Stimulated activated CD4-positive, alpha-beta T cell treated with anti-CD3 and anti-CD28 coated beads, Interleukin-4, amount 100 ng/mL, for 4 hours (primary cell): ENCODE measurements around the gene PPP2R2D.
"Not testable (repeated sequence)": the region's sequence is repeated elsewhere in the genome, so short reads cannot be mapped to it uniquely, and the experiment has no call there.

Source experiments
- DNase-seq, 2 experiments: peaks; one replicate each; pipeline ENCODE4 v3.0.0-alpha.2; 2020

The PPP2R2D gene

GRCh38 chr10:131868436-131868835 lies 32.4 kb upstream of the PPP2R2D start:
- DNase-seq, result no peak

DNA sequence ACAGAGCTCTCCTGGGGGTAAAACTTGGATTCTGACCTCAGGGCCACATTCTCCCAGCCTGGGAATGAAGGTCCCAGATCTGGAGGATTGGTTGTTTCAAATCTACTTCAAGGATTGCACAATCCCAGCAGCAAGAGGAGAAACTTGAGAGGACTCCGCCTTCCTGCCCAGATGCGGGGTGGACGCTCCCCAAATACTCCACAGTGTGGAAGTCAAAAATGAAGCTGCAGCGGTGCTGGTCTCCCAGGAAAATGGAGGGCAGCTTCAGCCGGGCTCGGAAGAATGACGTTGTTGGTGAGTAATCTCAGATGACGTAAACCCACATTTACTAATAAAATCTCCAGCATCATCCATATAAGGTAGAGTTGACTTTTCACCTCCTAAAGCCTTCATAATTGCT lies 31.5 kb upstream of the PPP2R2D start:
- DNase-seq, result no peak

GRCh38 chr10:131870411-131870810 lies 30.4 kb upstream of the PPP2R2D start:
- no peak for DNase-seq

GRCh38 chr10:131870831-131871672 lies 29.8 kb upstream of the PPP2R2D start:
- no peak for DNase-seq

DNA sequence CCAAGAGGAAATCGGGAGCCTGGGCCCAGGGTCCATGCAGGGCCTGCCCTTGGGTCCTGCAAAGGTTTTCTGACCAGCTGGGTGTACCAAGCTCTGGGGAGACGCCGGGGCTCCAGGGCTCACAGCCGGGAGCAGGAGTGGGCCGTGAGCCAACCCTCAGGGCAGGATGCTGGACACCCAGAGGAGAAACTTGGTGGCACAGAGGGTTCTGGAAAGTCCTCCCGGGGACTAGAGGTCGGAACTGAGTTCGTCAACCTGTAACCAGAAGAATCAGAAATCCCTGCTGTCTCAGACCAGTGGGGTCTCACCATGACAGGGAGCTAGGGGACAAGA lies 29.2 kb upstream of the PPP2R2D start:
- DNase-seq, result no peak

DNA sequence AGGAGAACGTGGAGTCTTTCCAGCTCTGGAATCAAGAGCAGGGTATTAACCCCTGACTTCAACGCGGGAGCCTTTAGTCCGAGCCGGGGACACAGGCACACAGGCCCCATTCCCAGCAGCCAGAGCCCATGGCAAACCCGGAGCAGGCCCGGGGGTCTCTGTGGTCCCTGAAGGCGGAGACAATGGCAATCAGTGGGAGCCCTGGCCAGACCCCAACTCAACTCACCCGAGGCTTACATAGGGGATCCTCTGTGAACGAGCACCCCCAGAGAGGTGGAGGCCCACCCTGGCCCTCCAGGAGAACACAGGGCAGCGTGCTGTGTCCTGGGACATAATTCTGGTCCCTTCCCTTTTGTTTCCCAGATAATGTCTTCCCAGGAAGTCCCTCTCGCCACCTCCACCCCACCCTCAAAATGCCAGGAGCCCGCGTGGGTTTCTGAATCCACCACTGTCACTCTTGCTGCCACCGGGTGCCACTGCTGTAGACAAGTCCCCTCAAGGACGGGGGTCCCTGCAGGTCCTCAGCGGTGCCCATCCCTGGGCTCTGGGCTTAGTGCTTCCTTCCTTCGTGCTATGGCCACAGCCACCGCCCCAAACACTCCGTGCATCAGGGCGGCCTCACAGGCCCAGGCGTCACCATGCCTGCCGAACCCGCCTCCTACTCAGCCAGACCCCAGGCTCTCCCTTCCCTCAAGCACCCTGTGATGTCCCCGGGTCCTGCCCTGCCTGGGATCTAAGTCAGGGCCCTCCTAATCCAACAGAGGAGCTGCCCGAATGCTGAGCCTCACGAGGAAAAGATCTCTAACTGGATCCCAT lies 28.6 kb upstream of the PPP2R2D start:
- no peak for DNase-seq

DNA sequence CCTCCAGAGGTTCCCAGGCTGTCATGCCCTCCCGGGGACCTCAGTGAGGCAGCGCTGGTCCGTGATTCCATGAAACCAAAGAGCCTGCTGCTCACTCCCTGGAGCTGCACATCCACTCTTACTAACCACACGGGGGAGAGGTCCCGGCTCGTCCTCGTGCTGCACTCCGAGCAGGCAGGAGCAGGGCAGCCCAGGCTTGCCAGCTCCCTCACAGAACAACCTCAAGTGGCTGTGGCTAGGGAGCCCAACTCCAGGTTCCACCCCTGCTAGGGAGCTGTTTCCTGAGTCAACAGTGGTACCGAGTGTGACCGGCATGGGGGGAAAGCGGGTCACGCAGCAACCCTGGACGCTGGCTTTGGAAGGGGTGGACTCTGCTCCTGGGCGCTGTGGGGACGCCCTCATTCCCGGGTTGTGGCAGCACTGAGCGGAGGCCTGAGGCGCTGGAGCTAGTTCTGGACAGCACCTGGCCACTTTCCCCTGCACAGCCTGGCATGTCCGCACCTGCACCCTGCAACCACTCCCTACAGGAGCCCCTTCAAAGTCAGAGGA lies 27.9 kb upstream of the PPP2R2D start:
- no peak for DNase-seq

DNA sequence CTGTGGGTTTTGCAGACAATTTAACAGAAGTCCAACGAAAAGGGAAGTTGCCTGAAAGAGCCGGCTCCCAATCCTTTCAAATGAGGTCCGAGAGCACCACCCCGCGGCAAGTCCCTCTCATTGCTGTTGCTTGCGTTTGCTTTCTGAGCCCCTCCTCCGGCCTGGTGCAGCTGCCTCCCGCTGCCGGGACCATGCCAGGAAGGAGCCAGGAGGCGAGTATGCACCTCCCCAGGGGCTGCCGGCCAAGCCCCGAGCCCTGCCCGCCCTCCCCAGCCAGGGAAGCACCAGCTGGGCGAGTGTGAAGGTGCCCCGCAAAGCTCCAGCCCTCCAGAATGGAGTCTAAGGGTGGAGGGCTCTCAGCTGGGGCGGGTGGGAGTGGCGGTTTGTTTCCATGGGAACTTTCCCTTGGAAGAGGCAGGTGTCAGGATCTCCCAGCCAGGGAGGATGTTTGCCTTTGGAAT lies 25.8 kb upstream of the PPP2R2D start:
- peak; percentile 36 to 52 for DNase-seq

- no peak for DNase-seq
Observed at GRCh38 chr10:131875501-131875900, 25.3 kb upstream of the PPP2R2D start.

DNA sequence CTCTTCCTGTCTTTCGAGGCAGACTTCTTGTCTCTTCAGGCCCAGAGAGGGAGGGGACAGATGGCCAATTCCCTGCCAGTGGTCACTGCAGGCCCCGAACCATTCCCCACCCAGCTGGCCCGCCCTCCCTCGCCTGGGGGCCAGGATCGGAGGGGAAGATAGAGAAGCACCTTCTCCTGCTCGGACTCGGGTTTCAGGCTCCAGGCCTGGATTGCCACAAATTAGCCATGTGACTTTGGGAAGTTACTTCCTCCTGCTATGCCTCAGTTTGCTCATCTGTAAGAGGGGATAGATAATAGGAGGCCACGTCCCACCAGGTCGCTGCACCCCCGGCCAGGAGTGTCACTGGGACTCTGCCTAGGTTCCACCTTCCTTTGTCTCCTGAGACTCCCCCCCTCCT lies 24.8 kb upstream of the PPP2R2D start:
- DNase-seq, result no peak

- no peak for DNase-seq
Observed at GRCh38 chr10:131876508-131876907, 24.3 kb upstream of the PPP2R2D start.

GRCh38 chr10:131880016-131880590 lies 20.7 kb upstream of the PPP2R2D start:
- no peak for DNase-seq

- DNase-seq, result no peak
Observed at GRCh38 chr10:131881104-131881880, 19.5 kb upstream of the PPP2R2D start.

DNA sequence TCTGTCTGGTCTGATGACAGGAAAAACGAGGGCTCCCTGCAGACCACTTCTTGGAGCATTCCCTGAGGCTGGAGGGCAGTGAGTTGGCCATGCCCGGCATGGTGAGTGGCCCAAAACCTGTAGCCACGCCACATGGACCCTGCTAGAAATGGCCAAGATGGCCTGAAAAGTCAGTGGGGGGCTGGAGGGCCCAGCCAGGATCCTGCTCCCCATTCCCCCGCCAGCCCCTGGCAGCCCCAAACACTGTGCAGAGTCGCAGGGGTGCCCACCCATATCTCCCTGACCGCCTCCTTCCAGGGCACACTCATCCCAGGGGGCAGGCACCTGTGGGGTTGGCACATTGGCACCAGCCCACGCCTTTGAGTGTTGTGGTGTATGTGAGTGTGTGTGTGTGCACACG lies 18.7 kb upstream of the PPP2R2D start:
- no peak for DNase-seq

- no peak for DNase-seq
Observed at GRCh38 chr10:131882590-131883451, 18.0 kb upstream of the PPP2R2D start.

DNA sequence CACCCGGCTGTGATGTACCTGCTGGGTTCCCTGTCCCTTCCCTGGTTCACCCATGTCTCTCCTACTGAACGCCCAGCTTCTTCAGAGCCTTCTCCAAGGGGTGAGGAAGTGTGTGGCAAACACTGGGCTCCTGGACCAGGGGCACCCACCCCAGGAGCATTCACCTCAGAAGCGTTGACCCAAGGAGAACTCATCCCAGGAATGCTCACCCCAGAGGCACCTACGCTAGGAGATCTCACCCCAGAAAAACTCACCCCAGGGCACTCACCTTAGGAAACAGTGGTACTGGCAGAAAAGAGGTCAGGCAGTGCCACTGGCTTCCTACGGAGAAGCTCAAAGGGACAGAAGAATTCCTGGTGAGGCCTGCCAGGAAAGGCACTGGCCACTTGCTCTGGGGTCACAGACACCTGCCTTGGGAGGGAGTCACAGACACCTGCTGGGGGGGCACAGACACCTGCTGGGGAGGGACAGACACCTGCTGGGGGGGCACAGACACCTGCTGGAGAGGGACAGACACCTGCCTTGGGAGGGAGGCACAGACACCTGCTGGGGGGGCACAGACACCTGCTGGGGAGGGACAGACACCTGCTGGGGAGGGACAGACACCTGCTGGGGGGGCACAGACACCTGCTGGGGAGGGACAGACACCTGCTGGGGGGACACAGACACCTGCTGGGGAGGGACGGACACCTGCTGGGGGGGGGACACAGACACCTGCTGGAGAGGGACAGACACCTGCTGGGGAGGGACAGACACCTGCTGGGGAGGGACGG lies 17.0 kb upstream of the PPP2R2D start:
- DNase-seq, result not testable (repeated sequence)

DNA sequence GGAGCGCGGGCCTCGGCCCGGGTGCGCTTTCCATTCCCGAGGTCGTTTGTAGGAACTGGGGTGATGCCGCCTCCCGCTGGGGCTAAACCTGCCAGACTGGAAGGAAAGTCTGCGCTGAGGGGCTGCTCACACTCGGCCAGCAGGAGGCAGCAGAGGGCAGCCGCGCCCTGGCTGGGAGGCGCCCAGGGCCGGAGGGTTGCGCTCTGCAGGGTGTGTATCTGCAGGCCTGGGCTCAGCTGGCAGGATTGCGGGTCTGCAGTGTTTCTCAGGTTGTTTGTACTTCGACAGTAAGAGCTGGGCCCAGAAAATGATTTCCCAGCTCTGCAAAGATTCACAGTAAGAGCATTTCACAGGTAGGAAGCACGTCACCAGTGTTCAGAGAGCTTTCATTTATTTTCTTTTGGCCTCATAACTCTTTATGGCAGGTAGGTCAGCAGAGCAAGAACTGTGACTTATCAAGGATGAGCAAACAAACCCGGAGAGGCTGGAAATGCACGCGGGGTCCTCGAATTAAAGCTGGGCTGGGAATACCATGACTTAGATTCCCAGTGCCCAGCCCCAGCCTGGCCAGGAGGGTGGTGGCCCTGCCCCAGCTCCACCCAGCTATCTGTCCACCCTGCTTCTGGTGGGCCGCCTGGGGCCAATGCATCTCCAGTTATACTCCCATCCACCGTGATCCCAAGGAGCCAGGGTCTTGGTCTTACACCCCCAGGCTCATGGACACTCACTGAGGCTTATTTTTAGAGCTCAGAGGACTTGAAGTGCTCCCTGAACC lies 15.2 kb upstream of the PPP2R2D start:
- DNase-seq, result peak; percentile 72 to 87

DNA sequence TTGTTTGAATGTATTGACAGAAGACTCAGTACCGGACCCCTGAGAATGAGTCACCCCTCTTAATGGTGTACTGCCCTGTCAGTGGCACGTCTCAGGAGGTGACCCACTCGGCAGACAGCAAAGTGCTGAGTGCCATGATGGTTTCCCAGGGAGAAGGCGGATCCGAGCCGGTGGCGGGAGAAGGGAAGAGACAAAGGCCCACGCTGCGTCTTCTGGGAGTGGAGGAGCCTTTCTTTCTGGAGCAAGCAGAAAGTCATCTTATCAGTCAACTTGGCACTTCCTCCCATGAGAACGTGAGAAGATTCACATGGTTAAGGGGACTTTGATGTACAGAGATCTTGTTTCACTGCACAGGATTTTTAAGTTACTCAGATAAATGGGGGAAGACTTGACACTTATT lies 14.6 kb upstream of the PPP2R2D start:
- DNase-seq, result no peak

- no peak for DNase-seq
Observed at GRCh38 chr10:131888186-131888604, 12.6 kb upstream of the PPP2R2D start.

- no peak for DNase-seq
Observed at GRCh38 chr10:131889755-131890154, 11.1 kb upstream of the PPP2R2D start.
